Lower leg skin (tissue), 4 donors: ENCODE data around the gene PLEKHO1. TPM values are rescaled to one million over a fixed set of nuclear protein-coding genes. Genes with fewer than 3 reads are reported as not detected.
"Not testable (repeated sequence)": the region's sequence is repeated elsewhere in the genome, so short reads cannot be mapped to it uniquely, and the experiment has no call there.

Experiments
- DNase-seq, 2 donors: peaks; one replicate each; pipeline ENCODE4 v3.0.0-alpha.2; 2019; ENCODE audit warnings: low spot score in 2 of 2
- H3K4me3 ChIP-seq: fragments of 200-600 bp; sonication (generic); 2 replicates; pipeline ENCODE4 v1.5.1; 2017; ENCODE audit warnings: mild to moderate bottlenecking, low read depth; ENCODE audit not compliant: poor library complexity, severe bottlenecking
- CTCF ChIP-seq, 3 donors: fragments of 450-650 bp; IDR thresholded peaks; one replicate each; pipeline ENCODE4 v1.5.1; 2016; ENCODE audit warnings: antibody characterized with exemption in 3 of 3, mild to moderate bottlenecking in 3 of 3, moderate library complexity in 2 of 3
- POLR2A ChIP-seq, 2 donors: fragments of 450-650 bp; IDR thresholded peaks; one replicate each; pipeline ENCODE4 v1.6.1; 2016 to 2017; ENCODE audit warnings: antibody characterized with exemption in 2 of 2, mild to moderate bottlenecking in 1 of 2, moderate library complexity in 1 of 2
- WGBS, 2 donors: methylation state at CpG; one replicate each; pipeline ENCODE4 v1.1.5; 2018; 5-methylcytosine and 5-hydroxymethylcytosine counted together
- intact Hi-C: fragments of 100-400 bp; cut with DNase I; formaldehyde crosslinking; loops from one replicate; pipeline ENCODE4 v1.15.0; 2023; ENCODE audit warnings: low total_unique reads
- total RNA-seq, 4 donors: library from RNA; depleted of rRNA; stranded (reverse); fragments of >200 nt; gene quantifications; one replicate each; pipeline ENCODE4 v1.1.0, GENCODE V29; 2016

Gene PLEKHO1
- total RNA-seq, 4 donors from 2014 or later, result 8.7 to 15.4 (median 11.4) TPM

- no peak for DNase-seq
- H3K4me3 ChIP-seq, result no peak overlapping the region
- TF ChIP-seq CTCF (IDR thresholded peaks at IDR 0.05) (no peak), POLR2A (IDR thresholded peaks at IDR 0.05) (no peak)
- WGBS, 2 donors, result 88 to 91% methylated on average over 11 of the region's 11 CpGs
- intact Hi-C loops, result no loop called here
These were observed 32.5 kb downstream of the PLEKHO1 start for GRCh38 chr1:150182247-150182646.

GRCh38 chr1:150183061-150183460 is 33.3 kb downstream of the PLEKHO1 start:
- no peak for DNase-seq
- WGBS, 2 donors, result 85 to 90% methylated on average over 3 of the region's 3 CpGs
- intact Hi-C loops, result no loop called here
- no peak overlapping the region for H3K4me3 ChIP-seq
- TF ChIP-seq CTCF (IDR thresholded peaks at IDR 0.05) (no peak), POLR2A (IDR thresholded peaks at IDR 0.05) (no peak)

GRCh38 chr1:150185481-150185880 is 35.8 kb downstream of the PLEKHO1 start:
- intact Hi-C loops, result no loop called here
- TF ChIP-seq POLR2A (IDR thresholded peaks at IDR 0.05), result no peak
- TF ChIP-seq CTCF (IDR thresholded peaks at IDR 0.05), result no peak
- 89 to 93% methylated on average over 7 of the region's 7 CpGs for WGBS, 2 donors
- H3K4me3 ChIP-seq, result no peak overlapping the region
- no peak for DNase-seq

GRCh38 chr1:150186438-150186788 is 36.7 kb downstream of the PLEKHO1 start:
- H3K4me3 ChIP-seq, DNase-seq, intact Hi-C loops: not testable (repeated sequence)
- WGBS, 2 donors, result 66 to 72% methylated on average over 7 of the region's 7 CpGs

GRCh38 chr1:150186789-150187559 is 37.3 kb downstream of the PLEKHO1 start:
- WGBS, 2 donors, result 17 to 18% methylated on average over 10 of the region's 10 CpGs
- intact Hi-C loops, result no loop called here
- DNase-seq, result no peak
- no peak for TF ChIP-seq POLR2A (IDR thresholded peaks at IDR 0.05)
- TF ChIP-seq CTCF (IDR thresholded peaks at IDR 0.05), result no peak
- H3K4me3 ChIP-seq, result no peak overlapping the region

GRCh38 chr1:150187560-150187931 is 37.8 kb downstream of the PLEKHO1 start:
- intact Hi-C loops, result no loop called here
- H3K4me3 ChIP-seq, result no peak overlapping the region
- DNase-seq, result no peak
- 4 to 7% methylated on average over 3 of the region's 3 CpGs for WGBS, 2 donors
- TF ChIP-seq POLR2A (IDR thresholded peaks at IDR 0.05), result no peak
- TF ChIP-seq CTCF (IDR thresholded peaks at IDR 0.05), result no peak
